ENCODE data around the gene MUS81.

Gene MUS81

DNA sequence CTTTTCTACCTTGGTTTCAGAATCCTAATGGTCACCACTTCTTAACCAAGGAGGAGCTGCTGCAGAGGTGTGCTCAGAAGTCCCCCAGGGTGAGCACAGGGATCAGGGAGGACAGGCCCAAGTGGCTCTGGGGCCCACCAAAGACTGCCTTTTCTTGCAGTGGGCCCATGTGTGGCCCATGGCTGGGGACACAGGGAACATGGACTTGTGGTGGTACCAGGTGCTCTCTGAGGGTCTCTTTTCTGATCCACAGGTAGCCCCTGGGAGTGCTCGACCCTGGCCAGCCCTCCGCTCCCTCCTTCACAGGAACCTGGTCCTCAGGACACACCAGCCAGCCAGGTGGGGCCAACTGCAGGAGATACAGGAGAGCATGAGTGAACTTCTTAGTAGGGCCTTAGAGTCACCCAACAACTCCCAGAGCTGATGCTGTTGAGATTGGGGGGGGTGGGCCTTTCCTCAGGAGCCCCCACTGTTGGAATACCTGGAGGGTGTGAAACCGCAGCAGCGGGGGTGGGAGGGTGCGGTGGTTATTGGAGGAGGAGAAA lies 2.0 kb downstream of the MUS81 start:
- DNase-seq (ENCODE audit: extremely low read depth, insufficient read length) = no peak
- no peak overlapping the region for H3K4me3 ChIP-seq (replicated peaks; ENCODE audit: low read depth, low read length)
- H3K36me3 ChIP-seq (ENCODE audit: control insufficient read depth, insufficient read depth, low read length) = peaks cover 44% of the 10 kb centered on the region
- no peaks in the 10 kb centered on the region for H3K27me3 ChIP-seq (replicated peaks; ENCODE audit: control insufficient read depth, insufficient read depth, low read length)
- TF ChIP-seq, protein P1, sequence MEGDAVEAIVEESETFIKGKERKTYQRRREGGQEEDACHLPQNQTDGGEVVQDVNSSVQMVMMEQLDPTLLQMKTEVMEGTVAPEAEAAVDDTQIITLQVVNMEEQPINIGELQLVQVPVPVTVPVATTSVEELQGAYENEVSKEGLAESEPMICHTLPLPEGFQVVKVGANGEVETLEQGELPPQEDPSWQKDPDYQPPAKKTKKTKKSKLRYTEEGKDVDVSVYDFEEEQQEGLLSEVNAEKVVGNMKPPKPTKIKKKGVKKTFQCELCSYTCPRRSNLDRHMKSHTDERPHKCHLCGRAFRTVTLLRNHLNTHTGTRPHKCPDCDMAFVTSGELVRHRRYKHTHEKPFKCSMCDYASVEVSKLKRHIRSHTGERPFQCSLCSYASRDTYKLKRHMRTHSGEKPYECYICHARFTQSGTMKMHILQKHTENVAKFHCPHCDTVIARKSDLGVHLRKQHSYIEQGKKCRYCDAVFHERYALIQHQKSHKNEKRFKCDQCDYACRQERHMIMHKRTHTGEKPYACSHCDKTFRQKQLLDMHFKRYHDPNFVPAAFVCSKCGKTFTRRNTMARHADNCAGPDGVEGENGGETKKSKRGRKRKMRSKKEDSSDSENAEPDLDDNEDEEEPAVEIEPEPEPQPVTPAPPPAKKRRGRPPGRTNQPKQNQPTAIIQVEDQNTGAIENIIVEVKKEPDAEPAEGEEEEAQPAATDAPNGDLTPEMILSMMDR (IDR thresholded peaks at IDR 0.05; ENCODE audit: insufficient read depth, low read length, poor library complexity, severe bottlenecking) = no peak

DNA sequence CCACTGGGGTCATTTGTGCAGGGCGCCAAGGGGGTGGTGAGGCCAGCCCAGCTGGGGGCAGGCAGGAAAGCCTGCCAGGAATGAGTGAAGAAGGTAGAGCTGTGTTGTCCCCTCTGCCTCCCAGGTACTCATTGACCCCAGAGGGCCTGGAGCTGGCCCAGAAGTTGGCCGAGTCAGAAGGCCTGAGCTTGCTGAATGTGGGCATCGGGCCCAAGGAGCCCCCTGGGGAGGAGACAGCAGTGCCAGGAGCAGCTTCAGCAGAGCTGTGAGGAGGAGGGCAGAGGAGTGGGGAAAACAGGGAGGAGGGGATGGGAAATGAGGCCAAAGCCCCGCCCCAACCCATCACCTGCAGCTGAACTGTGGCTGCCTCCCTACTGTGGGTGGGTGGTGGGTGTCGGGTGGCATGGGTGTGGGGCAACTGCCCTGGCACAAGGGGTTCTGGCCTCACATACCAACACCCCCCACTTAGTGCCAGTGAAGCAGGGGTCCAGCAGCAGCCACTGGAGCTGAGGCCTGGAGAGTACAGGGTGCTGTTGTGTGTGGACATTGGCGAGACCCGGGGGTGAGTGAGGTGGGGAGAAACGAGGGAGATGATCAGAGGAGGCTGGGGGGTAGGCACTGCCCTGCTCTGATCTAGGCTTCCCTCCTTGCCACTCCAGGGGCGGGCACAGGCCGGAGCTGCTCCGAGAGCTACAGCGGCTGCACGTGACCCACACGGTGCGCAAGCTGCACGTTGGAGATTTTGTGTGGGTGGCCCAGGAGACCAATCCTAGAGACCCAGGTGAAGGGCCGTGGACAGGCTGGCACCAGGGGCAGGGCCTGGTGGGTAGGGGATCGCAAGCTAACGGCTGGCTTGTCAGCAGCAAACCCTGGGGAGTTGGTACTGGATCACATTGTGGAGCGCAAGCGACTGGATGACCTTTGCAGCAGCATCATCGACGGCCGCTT lies 3.0 kb downstream of the MUS81 start:
- H3K4me3 ChIP-seq (replicated peaks; ENCODE audit: low read depth, low read length) = no peak overlapping the region
- H3K36me3 ChIP-seq (ENCODE audit: control insufficient read depth, insufficient read depth, low read length) = peaks cover 44% of the 10 kb centered on the region
- TF ChIP-seq, protein P1 (IDR thresholded peaks at IDR 0.05; ENCODE audit: insufficient read depth, low read length, poor library complexity, severe bottlenecking) = no peak
- no peak for DNase-seq (ENCODE audit: extremely low read depth, insufficient read length)
- no peaks in the 10 kb centered on the region for H3K27me3 ChIP-seq (replicated peaks; ENCODE audit: control insufficient read depth, insufficient read depth, low read length)

DNA sequence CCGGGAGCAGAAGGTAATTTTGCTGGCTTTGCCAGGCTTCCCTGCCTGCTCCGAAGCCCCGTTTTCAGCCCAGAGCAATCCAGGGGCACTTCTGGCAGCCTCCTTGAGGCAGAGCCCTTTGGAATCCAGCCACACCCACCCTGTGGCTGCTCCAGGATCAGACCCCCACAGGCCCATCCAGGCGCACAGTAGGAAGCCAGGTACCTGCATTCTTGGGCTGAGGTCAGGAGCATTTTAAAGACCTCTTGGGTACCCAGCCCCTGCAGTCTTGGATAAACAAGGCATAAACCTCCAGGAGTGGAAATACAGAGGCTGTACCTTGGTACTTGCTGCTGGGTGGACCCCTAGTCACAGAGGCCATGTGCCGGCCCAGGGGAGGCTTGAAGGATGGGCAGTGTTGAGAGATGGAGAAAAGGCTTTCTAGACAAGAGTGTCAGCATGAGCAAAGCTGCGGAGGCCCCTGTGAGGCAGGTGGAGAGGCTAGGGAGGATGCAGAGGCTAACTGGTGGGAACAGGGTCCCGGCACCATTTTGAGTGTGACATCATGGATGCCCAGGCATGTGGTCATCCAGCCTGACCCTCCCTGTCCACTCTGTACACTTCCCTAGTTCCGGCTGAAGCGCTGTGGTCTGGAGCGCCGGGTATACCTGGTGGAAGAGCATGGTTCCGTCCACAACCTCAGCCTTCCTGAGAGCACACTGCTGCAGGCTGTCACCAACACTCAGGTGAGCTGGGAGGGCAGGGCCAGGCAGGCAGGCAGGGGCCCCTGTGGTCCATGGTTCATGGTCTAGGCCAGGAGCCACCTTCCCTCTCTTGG lies 3.9 kb downstream of the MUS81 start:
- Histone ChIP-seq H3K27me3 (replicated peaks; ENCODE audit: control insufficient read depth, insufficient read depth, low read length) (no peaks in the 10 kb centered on the region), H3K36me3 (ENCODE audit: control insufficient read depth, insufficient read depth, low read length) (peaks cover 44% of the 10 kb centered on the region), H3K4me3 (replicated peaks; ENCODE audit: low read depth, low read length) (no peak overlapping the region)
- no peak for DNase-seq (ENCODE audit: extremely low read depth, insufficient read length)
- TF ChIP-seq, protein P1 (IDR thresholded peaks at IDR 0.05; ENCODE audit: insufficient read depth, low read length, poor library complexity, severe bottlenecking) = no peak

DNA sequence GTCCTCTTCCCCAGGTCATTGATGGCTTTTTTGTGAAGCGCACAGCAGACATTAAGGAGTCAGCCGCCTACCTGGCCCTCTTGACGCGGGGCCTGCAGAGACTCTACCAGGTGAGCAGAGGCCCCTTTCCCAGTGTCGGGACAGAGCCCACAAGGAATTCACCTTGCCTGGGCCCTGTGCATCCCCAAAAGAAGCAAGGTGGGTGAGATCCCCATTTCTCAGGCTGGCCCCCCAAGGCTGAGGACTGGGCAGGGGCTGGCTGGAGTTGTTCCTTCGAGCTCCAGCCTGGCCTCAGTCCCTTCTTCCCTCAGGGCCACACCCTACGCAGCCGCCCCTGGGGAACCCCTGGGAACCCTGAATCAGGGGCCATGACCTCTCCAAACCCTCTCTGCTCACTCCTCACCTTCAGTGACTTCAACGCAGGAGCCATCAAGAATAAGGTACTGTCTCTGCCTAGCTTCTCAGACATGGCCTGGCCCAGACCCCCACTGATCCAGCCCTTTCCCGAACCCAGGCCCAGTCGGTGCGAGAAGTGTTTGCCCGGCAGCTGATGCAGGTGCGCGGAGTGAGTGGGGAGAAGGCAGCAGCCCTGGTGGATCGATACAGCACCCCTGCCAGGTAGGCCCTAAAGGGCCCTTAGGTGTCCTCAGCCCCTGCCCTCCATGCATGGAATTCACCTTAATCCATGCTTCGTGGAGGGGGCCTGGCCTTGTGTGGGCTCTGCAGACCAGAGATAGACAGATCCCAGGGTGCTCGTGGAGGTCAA lies 4.7 kb downstream of the MUS81 start:
- peaks cover 44% of the 10 kb centered on the region for H3K36me3 ChIP-seq (ENCODE audit: control insufficient read depth, insufficient read depth, low read length)
- H3K27me3 ChIP-seq (replicated peaks; ENCODE audit: control insufficient read depth, insufficient read depth, low read length) = no peaks in the 10 kb centered on the region
- H3K4me3 ChIP-seq (replicated peaks; ENCODE audit: low read depth, low read length) = no peak overlapping the region
- no peak for DNase-seq (ENCODE audit: extremely low read depth, insufficient read length)
- TF ChIP-seq, protein P1 (IDR thresholded peaks at IDR 0.05; ENCODE audit: insufficient read depth, low read length, poor library complexity, severe bottlenecking) = no peak

DNA sequence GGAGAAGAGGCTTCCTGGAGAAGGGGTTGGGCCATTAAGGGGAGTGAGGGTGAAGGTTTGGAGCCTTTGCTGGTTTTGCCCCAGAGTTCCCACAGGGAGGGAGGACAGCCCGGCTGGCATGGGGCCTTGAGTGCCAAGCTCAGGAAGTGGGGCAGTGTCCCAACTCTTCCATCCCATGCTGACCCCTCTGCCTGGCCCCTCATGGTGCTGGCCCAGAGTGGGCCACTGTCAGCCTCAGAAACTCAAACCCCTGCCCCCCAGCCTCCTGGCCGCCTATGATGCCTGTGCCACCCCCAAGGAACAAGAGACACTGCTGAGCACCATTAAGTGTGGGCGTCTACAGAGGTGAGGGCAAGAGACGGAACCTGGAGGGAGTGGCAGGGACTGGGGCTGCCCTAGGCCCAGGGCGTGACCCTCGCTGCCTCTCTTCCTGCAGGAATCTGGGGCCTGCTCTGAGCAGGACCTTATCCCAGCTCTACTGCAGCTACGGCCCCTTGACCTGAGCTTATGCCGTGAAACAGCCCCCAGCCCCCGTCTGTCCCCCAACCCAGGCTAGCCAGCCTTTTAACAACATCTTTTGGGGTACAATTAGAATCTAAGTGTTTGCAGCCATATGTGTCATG lies 5.4 kb downstream of the MUS81 start:
- no peak for DNase-seq (ENCODE audit: extremely low read depth, insufficient read length)
- Histone ChIP-seq H3K36me3 (ENCODE audit: control insufficient read depth, insufficient read depth, low read length) (peaks cover 44% of the 10 kb centered on the region), H3K27me3 (replicated peaks; ENCODE audit: control insufficient read depth, insufficient read depth, low read length) (no peaks in the 10 kb centered on the region), H3K4me3 (replicated peaks; ENCODE audit: low read depth, low read length) (no peak overlapping the region)
- TF ChIP-seq, protein P1 (IDR thresholded peaks at IDR 0.05; ENCODE audit: insufficient read depth, low read length, poor library complexity, severe bottlenecking) = no peak

All from GM06990 (cell line).